Measurements from ENCODE around the gene SSC5D. TPM values are rescaled to one million over a fixed set of nuclear protein-coding genes. Genes with fewer than 3 reads are reported as not detected.
A peak's percentile ranks its signal among the peaks of the same experiment; 100 is the strongest.

Gene SSC5D
- total and polyA plus RNA-seq, 9 of the 15 experiments (the other 6 are each of a cell fraction or from before 2014, with no cell fraction given): 0.04 to 0.71 (median 0.14) TPM; not detected in 2

DNA sequence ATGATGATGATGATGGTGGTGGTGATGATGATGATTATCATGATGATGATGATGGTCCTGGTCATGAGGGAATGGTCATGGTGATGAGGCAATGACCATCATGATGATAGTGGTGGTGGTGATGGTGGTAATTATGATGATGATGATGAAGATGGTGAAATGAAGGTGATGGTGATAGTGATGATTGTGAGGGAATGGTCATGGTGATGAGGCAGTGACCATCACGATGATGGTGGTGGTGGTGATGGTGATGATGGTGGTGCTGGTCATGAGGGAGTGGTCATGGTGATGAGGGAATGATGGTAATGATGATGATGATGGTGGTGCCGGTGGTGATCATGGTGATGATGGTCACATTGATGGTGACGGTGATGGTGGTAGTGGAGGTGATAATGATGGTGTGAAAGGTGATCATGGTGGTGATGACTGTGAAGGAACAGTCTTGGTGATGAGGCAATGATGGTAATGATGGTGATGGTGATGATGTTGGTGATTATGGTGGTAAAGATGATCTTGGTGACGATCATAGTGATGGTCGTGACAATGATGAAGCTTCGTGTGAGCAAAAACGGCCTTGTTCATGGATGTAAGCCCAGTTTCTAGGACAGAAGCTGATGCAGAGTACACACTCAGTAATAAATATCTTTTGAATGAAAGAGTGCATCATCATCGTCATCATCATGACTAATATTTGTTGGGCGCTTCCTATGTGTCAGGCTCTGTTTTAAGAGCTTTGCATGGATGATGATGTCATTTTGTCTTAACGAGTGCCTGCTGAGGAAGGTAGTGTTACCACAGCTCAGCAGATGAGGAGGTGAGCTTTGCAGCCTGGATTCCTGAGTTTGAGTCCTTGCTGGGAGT is 31.4 kb downstream of the SSC5D start (continued):
- TF ChIP-seq, protein P1, sequence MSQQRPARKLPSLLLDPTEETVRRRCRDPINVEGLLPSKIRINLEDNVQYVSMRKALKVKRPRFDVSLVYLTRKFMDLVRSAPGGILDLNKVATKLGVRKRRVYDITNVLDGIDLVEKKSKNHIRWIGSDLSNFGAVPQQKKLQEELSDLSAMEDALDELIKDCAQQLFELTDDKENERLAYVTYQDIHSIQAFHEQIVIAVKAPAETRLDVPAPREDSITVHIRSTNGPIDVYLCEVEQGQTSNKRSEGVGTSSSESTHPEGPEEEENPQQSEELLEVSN (IDR thresholded peaks at IDR 0.05; ENCODE audit: borderline replicate concordance in 1 of 2, extremely low read depth in 1 of 2, insufficient read depth in 1 of 2, insufficient read length in 1 of 2, low read depth in 1 of 2, low read length in 1 of 2, poor library complexity in 1 of 2, severe bottlenecking in 1 of 2): no peak
- no peak for TF ChIP-seq ELF2 (CRISPR knock-in tag; IDR thresholded peaks at IDR 0.05)
- TF ChIP-seq MLX (CRISPR knock-in tag; conservative IDR thresholded peaks at IDR 0.05): no peak
- no peak for TF ChIP-seq NELFE (IDR thresholded peaks at IDR 0.05; ENCODE audit: insufficient read depth, insufficient read length)
- no peak for TF ChIP-seq TFAM (CRISPR knock-in tag; conservative IDR thresholded peaks at IDR 0.05)
- no peak for TF ChIP-seq ZBTB1 (CRISPR knock-in tag; IDR thresholded peaks at IDR 0.05; ENCODE audit: borderline replicate concordance, low read depth)
- TF ChIP-seq NBN (IDR thresholded peaks at IDR 0.05; ENCODE audit: low read depth): no peak
- no peak for TF ChIP-seq L3MBTL2 (IDR thresholded peaks at IDR 0.05)
- TF ChIP-seq ZMIZ1 (IDR thresholded peaks at IDR 0.05; ENCODE audit: low read depth in 2 of 2, low read length in 2 of 2): no peak
- no peak for TF ChIP-seq ELK1 (CRISPR knock-in tag; IDR thresholded peaks at IDR 0.05)
- TF ChIP-seq SIRT6 (IDR thresholded peaks at IDR 0.05; ENCODE audit: low read depth, low read length): no peak
- TF ChIP-seq U2AF2 (optimal IDR thresholded peaks at IDR 0.05; ENCODE audit: low read depth, low read length): no peak
- no peak for TF ChIP-seq ZNF583 (CRISPR knock-in tag; IDR thresholded peaks at IDR 0.05)
- TF ChIP-seq KDM4B (IDR thresholded peaks at IDR 0.05; ENCODE audit: borderline replicate concordance in 2 of 2, low read depth in 1 of 2): no peak
- TF ChIP-seq ZNF41 (CRISPR knock-in tag; conservative IDR thresholded peaks at IDR 0.05): no peak
- no peak for TF ChIP-seq ZNF780A (CRISPR knock-in tag; IDR thresholded peaks at IDR 0.05)
- no peak for TF ChIP-seq MITF (IDR thresholded peaks at IDR 0.05)
- no peak for TF ChIP-seq SUPT5H (IDR thresholded peaks at IDR 0.05)
- TF ChIP-seq TSC22D4 (tag; IDR thresholded peaks at IDR 0.05): peak; percentile 95
- TF ChIP-seq ZNF274 (IDR thresholded peaks at IDR 0.05; ENCODE audit: borderline replicate concordance, low read depth, low read length): no peak
